ENCODE measurements around the gene NOS3.

Gene NOS3

GRCh38 chr7:151053096-151053495, 62.3 kb downstream of the NOS3 start:
- in situ Hi-C loops (cut with MboI; ENCODE audit: low sequenced_read_pairs): no loop called here

GRCh38 chr7:151053751-151054150, 62.9 kb downstream of the NOS3 start:
- in situ Hi-C loops (cut with MboI; ENCODE audit: low sequenced_read_pairs): no loop called here

GRCh38 chr7:151056283-151056665, 65.5 kb downstream of the NOS3 start:
- in situ Hi-C loops (cut with MboI; ENCODE audit: low sequenced_read_pairs): no loop called here

- in situ Hi-C loops (cut with MboI; ENCODE audit: low sequenced_read_pairs): no loop called here
Measured at GRCh38 chr7:151056666-151057505, 66.1 kb downstream of the NOS3 start.

- in situ Hi-C loops (cut with MboI; ENCODE audit: low sequenced_read_pairs): no loop called here
Measured at GRCh38 chr7:151057506-151057988, 66.7 kb downstream of the NOS3 start, which contains the start of gene CDK5. TSS of gene CDK5 (minus strand) at chr7:151057897. CDS start at chr7:151057848, 49 bp downstream.

- in situ Hi-C loops (cut with MboI; ENCODE audit: low sequenced_read_pairs): no loop called here
Measured at GRCh38 chr7:151057989-151058780, 67.4 kb downstream of the NOS3 start.

GRCh38 chr7:151058781-151059366, 68.1 kb downstream of the NOS3 start:
- in situ Hi-C loops (cut with MboI; ENCODE audit: low sequenced_read_pairs): no loop called here

GRCh38 chr7:151059367-151060112, 68.7 kb downstream of the NOS3 start, which contains the start of gene SLC4A2:
TSS of gene SLC4A2 (plus strand) at chr7:151059589. CDS start at chr7:151061988, 2,399 bp downstream.
- in situ Hi-C loops (cut with MboI; ENCODE audit: low sequenced_read_pairs): no loop called here

GRCh38 chr7:151060113-151060415, 69.2 kb downstream of the NOS3 start:
- in situ Hi-C loops (cut with MboI; ENCODE audit: low sequenced_read_pairs): no loop called here

GRCh38 chr7:151060416-151061212, 69.8 kb downstream of the NOS3 start:
- in situ Hi-C loops (cut with MboI; ENCODE audit: low sequenced_read_pairs): no loop called here

- in situ Hi-C loops (cut with MboI; ENCODE audit: low sequenced_read_pairs): no loop called here
Measured at GRCh38 chr7:151061213-151062110, 70.6 kb downstream of the NOS3 start.

GRCh38 chr7:151062111-151062398, 71.2 kb downstream of the NOS3 start:
- in situ Hi-C loops (cut with MboI; ENCODE audit: low sequenced_read_pairs): no loop called here

GRCh38 chr7:151062399-151063211, 71.8 kb downstream of the NOS3 start:
- in situ Hi-C loops (cut with MboI; ENCODE audit: low sequenced_read_pairs): no loop called here

GRCh38 chr7:151063212-151063561, 72.4 kb downstream of the NOS3 start:
- in situ Hi-C loops (cut with MboI; ENCODE audit: low sequenced_read_pairs): no loop called here
